Measurements from ENCODE around the gene CFAP53.

CFAP53 gene

DNA sequence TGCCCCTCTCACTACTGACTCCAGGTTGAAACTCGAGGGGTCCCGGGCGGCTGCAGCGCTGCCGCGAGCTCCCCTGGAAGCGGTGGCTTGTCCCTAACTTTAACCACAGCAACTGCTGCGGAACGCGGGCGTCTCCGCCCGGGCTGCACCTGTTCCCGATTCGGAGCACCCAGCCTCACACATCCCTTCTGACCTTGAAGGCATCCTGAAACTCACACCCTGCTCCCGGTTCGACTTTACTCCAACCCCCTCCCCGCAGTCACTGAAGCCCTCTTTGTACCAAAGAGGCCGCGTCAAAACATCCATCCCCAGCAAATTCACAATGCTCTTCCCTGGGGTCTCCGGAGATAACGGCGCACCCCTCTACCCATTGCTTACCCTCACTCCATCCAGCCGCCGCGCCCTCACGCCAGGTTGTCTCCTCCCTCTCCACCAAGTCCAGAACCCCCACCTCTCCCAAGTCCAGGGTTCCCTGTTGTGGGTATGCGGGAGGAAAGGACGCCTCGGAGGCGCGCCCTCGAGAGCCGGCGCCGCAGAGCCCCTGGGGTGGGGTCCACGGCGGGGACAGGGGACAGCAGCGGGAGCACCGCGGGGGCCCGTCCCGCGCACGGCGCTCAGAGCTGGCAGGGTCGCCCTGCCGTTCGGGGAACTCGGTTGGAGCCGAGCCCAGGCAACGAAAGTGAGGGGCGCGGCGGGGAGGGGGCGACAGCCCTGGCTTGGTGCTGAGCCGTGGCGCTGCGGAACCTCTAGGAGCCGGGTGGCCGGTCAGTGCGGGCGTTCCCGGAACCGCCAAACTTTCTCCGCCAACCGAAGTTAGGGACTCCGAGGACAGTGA is 72.3 kb downstream of the CFAP53 start:
- no peak for FAIRE-seq
- DNase-seq (ENCODE audit: insufficient read length, low spot score), result peak; percentile 24
- TF ChIP-seq, protein P1, sequence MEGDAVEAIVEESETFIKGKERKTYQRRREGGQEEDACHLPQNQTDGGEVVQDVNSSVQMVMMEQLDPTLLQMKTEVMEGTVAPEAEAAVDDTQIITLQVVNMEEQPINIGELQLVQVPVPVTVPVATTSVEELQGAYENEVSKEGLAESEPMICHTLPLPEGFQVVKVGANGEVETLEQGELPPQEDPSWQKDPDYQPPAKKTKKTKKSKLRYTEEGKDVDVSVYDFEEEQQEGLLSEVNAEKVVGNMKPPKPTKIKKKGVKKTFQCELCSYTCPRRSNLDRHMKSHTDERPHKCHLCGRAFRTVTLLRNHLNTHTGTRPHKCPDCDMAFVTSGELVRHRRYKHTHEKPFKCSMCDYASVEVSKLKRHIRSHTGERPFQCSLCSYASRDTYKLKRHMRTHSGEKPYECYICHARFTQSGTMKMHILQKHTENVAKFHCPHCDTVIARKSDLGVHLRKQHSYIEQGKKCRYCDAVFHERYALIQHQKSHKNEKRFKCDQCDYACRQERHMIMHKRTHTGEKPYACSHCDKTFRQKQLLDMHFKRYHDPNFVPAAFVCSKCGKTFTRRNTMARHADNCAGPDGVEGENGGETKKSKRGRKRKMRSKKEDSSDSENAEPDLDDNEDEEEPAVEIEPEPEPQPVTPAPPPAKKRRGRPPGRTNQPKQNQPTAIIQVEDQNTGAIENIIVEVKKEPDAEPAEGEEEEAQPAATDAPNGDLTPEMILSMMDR (IDR thresholded peaks at IDR 0.05; ENCODE audit: insufficient read depth, missing control alignments), result no peak

DNA sequence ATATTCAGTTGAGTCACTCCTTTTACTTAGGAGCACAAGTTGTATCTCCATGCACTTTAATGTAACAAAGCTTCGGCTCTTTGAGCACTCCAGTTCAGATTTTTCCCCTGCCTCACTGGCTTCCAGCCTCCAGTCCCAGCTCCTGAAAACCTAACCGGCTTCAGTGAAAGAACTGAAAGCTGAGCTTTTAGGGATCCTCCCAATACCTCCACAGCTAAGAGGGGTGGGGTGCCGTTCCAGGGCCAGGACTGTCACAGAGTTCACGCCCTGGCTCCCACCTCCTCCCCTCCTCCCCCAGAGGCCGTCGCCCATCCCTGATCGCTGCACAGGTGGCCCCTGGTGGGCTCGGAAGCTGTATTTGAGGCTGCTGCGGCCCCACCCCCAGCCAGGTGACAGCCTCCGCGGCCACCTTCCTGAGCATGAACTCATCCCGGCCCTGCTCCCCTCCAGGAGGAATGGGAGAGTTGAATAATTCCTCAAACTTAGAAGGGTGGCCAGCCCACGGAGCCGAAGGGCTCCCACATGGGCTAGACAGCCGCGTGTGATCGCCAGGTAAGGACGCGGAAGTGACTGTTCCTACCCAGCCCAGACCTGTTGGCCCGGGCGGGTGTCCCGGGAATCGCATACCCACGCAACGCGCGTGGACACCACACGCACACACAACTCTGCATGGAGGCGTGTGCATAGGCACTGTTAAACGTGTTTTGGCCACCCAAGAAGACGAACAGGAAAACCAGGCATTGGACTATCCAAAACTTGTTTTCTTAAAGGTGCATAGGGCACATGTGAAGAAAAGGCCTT is 73.1 kb downstream of the CFAP53 start:
- TF ChIP-seq, protein P1 (IDR thresholded peaks at IDR 0.05; ENCODE audit: insufficient read depth, missing control alignments), result no peak
- FAIRE-seq (no peak), DNase-seq (ENCODE audit: insufficient read length, low spot score) (no peak)

- DNase-seq (ENCODE audit: insufficient read length, low spot score) (no peak), FAIRE-seq (no peak)
- TF ChIP-seq, protein P1 (IDR thresholded peaks at IDR 0.05; ENCODE audit: insufficient read depth, missing control alignments), result no peak
Measured at GRCh38 chr18:50190926-50191325, 75.4 kb downstream of the CFAP53 start.

GRCh38 chr18:50190236-50190635 is 76.1 kb downstream of the CFAP53 start:
- no peak for FAIRE-seq
- DNase-seq (ENCODE audit: insufficient read length, low spot score), result no peak
- TF ChIP-seq, protein P1 (IDR thresholded peaks at IDR 0.05; ENCODE audit: insufficient read depth, missing control alignments), result no peak

DNA sequence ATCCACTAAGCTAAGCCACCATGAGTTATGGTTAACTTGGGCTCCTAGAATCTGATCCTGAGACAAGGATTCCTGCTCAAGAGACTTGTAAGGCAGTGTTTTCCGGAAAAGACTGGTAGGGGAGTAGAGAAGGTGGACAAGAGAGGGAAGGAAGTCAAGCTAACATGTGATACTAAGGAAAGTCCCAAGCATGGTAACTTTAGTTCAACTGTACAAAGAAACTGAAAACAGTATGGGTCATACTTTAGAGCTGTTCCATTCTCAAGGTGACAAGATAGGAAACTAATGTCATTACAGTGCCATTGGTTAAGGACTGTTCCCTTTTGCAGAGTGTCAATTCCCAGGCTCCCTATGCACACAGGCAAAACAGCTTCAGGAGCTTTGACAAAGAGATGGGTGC is 77.1 kb downstream of the CFAP53 start:
- TF ChIP-seq, protein P1 (IDR thresholded peaks at IDR 0.05; ENCODE audit: insufficient read depth, missing control alignments), result no peak
- no peak for FAIRE-seq
- DNase-seq (ENCODE audit: insufficient read length, low spot score), result no peak

DNA sequence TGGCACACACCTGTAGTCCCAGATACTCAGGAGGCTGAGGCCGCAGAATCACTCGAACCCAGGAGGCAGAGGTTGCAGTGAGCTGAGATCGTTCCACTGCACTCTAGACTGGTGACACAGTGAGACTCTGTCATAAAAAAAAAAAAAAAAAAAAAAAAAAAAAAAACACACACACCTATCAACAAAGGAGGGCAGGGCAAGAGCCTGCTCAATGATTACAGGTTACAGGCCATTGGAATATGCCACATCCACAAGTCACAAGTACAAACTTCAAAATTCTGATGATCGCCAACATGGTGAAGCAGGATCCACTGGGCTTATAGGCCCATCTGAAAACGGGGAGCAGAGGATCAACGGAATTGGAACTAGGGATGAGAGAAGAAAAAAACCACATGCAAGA is 77.6 kb downstream of the CFAP53 start:
- no peak for FAIRE-seq
- no peak for DNase-seq (ENCODE audit: insufficient read length, low spot score)
- TF ChIP-seq, protein P1 (IDR thresholded peaks at IDR 0.05; ENCODE audit: insufficient read depth, missing control alignments), result no peak
